ENCODE results near the gene PITPNC1.

DNA sequence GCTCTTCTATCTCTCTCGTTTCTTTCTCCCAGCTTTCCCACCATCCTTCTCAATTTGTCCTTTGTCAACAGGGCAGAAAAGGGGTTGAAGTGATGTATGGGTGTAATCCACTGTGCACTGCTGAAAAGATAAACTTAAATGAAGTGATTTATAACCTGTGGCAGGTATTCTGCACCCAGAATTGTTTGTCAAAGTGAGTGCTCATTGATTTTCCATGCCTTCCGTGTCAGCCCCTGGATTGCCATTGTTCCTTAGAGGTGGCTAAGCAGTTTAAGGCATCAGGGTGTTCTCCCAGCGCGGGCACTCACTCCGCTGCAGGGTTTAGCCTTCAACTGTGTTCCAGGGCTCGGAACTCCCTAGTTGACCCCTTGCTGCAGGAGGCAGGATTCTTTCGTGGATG, 82.9 kb downstream of the PITPNC1 start:
- TF ChIP-seq, protein P1, sequence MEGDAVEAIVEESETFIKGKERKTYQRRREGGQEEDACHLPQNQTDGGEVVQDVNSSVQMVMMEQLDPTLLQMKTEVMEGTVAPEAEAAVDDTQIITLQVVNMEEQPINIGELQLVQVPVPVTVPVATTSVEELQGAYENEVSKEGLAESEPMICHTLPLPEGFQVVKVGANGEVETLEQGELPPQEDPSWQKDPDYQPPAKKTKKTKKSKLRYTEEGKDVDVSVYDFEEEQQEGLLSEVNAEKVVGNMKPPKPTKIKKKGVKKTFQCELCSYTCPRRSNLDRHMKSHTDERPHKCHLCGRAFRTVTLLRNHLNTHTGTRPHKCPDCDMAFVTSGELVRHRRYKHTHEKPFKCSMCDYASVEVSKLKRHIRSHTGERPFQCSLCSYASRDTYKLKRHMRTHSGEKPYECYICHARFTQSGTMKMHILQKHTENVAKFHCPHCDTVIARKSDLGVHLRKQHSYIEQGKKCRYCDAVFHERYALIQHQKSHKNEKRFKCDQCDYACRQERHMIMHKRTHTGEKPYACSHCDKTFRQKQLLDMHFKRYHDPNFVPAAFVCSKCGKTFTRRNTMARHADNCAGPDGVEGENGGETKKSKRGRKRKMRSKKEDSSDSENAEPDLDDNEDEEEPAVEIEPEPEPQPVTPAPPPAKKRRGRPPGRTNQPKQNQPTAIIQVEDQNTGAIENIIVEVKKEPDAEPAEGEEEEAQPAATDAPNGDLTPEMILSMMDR (IDR thresholded peaks at IDR 0.05), result no peak
- TF ChIP-seq POLR2A (IDR thresholded peaks at IDR 0.05), result no peak
- TF ChIP-seq EP300 (IDR thresholded peaks at IDR 0.05), result no peak

Measured in tibial nerve (tissue), 4 donors.